GM18502 (cell line): ENCODE measurements around the gene RAB3IP.
"Not testable (repeated sequence)": the region's sequence is repeated elsewhere in the genome, so short reads cannot be mapped to it uniquely, and the experiment has no call there.

ENCODE experiments used
- ATAC-seq: cut with Tn5 transposase; IDR thresholded peaks from one replicate; pipeline ENCODE4 v1.9.1; 2021; ENCODE audit warnings: mild to moderate bottlenecking; ENCODE audit not compliant: unreplicated experiment, poor library complexity

Gene RAB3IP

GRCh38 chr12:69834147-69834546 lies 95.5 kb downstream of the RAB3IP start:
- no peak for ATAC-seq

DNA sequence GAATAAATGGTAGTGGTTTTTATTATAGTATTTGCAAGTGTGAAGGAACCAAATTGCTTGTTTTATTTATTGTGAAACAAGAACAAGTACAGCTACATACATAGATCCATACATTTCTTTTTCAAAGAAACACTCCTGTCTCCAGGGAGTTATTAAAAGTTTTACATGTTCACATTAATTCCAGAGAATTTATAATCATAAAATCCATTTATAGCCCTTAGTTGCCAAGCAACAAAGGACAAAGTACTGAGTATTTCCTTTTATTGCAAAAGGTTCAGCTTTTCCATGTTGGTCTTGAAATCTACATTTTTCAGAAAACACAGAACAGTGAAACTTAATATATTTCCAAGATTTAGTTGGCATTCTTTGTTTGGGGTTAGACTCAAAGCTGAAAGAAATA lies 95.9 kb downstream of the RAB3IP start:
- no peak for ATAC-seq

GRCh38 chr12:69835081-69835480 lies 96.4 kb downstream of the RAB3IP start:
- ATAC-seq = no peak

DNA sequence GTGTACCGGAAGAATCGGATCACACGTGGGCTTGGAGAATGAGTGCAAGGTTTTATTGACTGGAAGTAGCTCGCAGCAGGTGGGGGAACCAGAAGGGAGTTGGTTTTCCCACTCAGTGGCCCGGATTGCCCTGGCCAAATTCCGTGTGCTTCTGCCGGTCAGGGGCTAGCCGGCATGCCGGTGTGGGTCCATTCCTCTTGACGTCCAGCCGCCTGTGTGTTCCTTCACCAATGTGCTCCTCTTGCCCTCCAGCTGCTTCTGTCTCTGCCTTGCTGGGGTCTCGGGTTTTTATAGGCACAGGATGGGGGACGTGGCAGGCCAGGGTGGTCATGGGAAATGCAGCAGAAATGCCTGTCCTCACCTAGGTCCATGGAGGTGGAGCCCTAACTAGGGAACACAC lies 97.4 kb downstream of the RAB3IP start:
- no peak for ATAC-seq

GRCh38 chr12:69837191-69837590 lies 98.5 kb downstream of the RAB3IP start:
- ATAC-seq = no peak

- no peak for ATAC-seq
Observed at GRCh38 chr12:69837657-69838415, 99.2 kb downstream of the RAB3IP start.

DNA sequence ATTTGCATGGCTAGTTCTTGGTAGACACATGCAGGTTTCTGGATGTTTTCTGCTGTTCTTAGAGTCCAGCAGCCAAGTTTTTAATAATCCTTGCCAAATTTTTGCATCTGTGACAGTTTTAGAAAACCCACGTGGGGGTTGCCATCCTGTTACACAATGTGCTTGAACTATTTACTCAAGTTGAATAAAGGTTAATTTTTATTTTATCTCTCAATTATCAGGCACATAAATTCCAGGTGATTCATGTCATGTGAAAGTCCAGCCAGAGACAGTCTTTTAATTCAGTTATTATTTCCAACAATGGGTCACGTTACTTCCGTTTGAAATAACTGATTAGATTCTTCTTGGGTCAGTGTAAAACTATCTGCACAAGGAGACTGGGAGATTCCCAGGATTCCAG lies 102.1 kb downstream of the RAB3IP start:
- ATAC-seq = no peak

DNA sequence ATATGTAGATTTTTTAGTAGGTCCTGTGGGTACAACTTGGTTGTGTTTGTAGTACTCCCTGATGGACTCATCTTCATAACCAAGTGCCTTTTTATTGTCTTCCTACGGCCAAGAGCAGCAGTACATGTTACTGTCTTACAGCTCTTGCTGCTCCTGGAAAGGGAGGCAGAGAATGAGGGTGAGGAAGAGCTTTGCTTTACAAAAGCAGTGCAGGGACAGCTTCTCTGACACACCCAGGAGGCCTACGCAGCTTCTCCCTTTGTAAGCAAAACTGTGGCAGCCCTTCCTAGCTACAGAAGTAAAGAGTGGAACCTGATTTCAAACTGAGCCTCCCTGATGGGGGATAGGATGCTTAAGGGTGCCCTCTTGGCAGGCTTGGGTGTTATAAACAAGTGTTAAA lies 104.9 kb downstream of the RAB3IP start:
- ATAC-seq = no peak

- no peak for ATAC-seq
Observed at GRCh38 chr12:69844416-69844815, 105.8 kb downstream of the RAB3IP start.

GRCh38 chr12:69844836-69845235 lies 106.2 kb downstream of the RAB3IP start:
- ATAC-seq = no peak

- no peak for ATAC-seq
Observed at GRCh38 chr12:69846976-69847375, 108.3 kb downstream of the RAB3IP start.

DNA sequence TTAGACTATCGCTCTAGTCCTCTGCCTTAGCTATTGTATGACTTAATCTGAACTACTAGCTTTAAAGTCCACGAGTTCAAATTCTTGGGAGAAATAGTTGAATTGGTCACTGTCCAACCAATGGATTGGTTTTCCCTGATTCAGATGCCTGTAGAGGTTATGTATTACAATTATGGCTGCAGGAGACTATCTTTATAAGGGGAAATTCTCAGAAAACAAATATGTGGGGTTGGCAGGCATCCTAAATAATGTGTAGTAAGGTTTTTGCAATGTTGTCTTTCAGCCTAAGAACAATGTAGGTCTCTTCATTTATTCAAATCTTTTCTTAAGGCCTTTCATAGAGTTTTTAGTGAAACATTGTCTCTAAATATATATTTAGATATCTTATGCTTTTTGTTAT lies 113.3 kb downstream of the RAB3IP start:
- no peak for ATAC-seq

- ATAC-seq = not testable (repeated sequence)
Observed at GRCh38 chr12:69853176-69853961, 114.7 kb downstream of the RAB3IP start.

DNA sequence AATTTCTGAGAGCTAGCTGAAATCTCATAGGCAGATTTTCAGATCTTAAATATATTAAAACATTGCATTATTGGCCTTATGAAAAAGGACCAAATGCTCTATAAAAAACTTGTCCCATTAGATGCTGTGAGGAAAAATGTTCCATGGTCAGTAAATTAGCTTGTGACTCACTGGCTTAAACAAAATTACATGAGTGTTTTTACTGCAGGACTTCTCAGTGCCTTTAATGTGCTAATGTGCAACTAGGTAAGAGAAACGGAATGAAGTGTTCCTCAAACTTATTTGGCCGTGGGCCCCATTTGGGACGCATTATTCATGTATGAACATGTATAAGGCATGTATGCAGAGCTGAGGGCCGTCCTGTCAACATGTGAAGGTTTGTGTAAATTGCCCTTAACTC lies 128.0 kb downstream of the RAB3IP start:
- no peak for ATAC-seq

GRCh38 chr12:69868695-69869094 lies 130.0 kb downstream of the RAB3IP start:
- ATAC-seq = no peak

DNA sequence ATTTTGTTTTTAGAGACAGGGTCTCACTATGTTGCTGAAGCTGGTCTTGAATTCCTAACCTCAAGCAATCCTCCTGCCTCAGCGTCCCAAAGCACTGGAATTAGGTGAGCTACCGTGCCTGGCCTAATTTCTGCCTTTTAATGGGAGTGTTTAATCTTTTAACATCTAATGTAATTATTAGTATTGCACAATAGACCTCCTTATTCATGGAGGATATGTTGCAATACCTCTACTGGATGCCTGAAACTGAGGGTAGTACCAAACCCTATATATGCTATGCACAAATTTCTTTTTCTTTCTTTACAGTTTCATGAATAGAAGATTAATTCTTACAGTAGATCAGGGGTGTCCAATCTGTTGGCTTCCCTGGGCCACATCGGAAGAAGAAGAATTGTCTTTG lies 134.1 kb downstream of the RAB3IP start:
- ATAC-seq = no peak
